OCI-LY7 (cell line): ENCODE results near the gene POU1F1. TPM values are rescaled to one million over a fixed set of nuclear protein-coding genes. Genes with fewer than 3 reads are reported as not detected.
"Not testable (repeated sequence)": the region's sequence is repeated elsewhere in the genome, so short reads cannot be mapped to it uniquely, and the experiment has no call there.

Experiments
- BruUV-seq: library from RNA; stranded (reverse); fragments of 400-500 nt; replicated peaks from 2 replicates; lab custom pipeline; 2021; lab: Mats Ljungman, UMichigan
- CTCF ChIA-PET: fragments of 300-600 bp; sonication (Branson Sonifier 250); formaldehyde crosslinking; loops from one replicate; lab custom pipeline; 2022; ENCODE audit warnings: antibody characterized with exemption; ENCODE audit not compliant: unreplicated experiment; lab: Charles Lee
- POLR2A ChIA-PET: fragments of 300-600 bp; sonication (Branson Sonifier 250); formaldehyde crosslinking; loops from one replicate; lab custom pipeline; 2022; ENCODE audit warnings: antibody characterized with exemption; lab: Charles Lee
- DNase-seq: peaks from one replicate; pipeline ENCODE4 v3.0.0-alpha.2; 2015; ENCODE audit warnings: low spot score
- H2AFZ ChIP-seq: fragments of 200-600 bp; sonication (generic), shearing (Covaris generic); 2 replicates; pipeline ENCODE4 v1.6.1; 2014; ENCODE audit warnings: mild to moderate bottlenecking, antibody characterized with exemption, low read length, moderate library complexity
- H3K27ac ChIP-seq: fragments of 200-600 bp; sonication (generic); 2 replicates; pipeline ENCODE4 v1.5.1; 2014; ENCODE audit warnings: mixed run types, low read depth, mild to moderate bottlenecking, moderate library complexity, low read length, inconsistent platforms; ENCODE audit not compliant: poor library complexity, severe bottlenecking
- H3K36me3 ChIP-seq: fragments of 200-600 bp; sonication (generic); 2 replicates; pipeline ENCODE4 v1.6.1; 2014; ENCODE audit warnings: mild to moderate bottlenecking, antibody characterized with exemption, low read length, moderate library complexity, mixed read lengths; ENCODE audit not compliant: insufficient read depth
- H3K4me1 ChIP-seq: fragments of 200-600 bp; sonication (generic); 2 replicates; pipeline ENCODE4 v1.5.1; 2014; ENCODE audit warnings: mild to moderate bottlenecking, low read length; ENCODE audit not compliant: insufficient read depth, poor library complexity, severe bottlenecking
- H3K4me2 ChIP-seq: fragments of 200-600 bp; sonication (generic); 2 replicates; pipeline ENCODE4 v1.6.1; 2014; ENCODE audit warnings: mild to moderate bottlenecking, low read length
- H3K4me3 ChIP-seq: fragments of 200-600 bp; sonication (generic); 2 replicates; pipeline ENCODE4 v1.5.1; 2014; ENCODE audit warnings: mild to moderate bottlenecking, low read depth, low read length; ENCODE audit not compliant: poor library complexity, severe bottlenecking
- H3K79me2 ChIP-seq: fragments of 200-600 bp; sonication (generic); 2 replicates; pipeline ENCODE4 v1.6.1; 2016; ENCODE audit warnings: low read depth, mild to moderate bottlenecking, low read length, moderate library complexity, mixed read lengths; ENCODE audit not compliant: insufficient read depth
- H3K9me2 ChIP-seq: fragments of 200-600 bp; sonication (generic); 2 replicates; pipeline ENCODE4 v1.6.1; 2016; ENCODE audit warnings: mild to moderate bottlenecking, low read length, mixed read lengths; ENCODE audit not compliant: insufficient read depth
- H3K9me3 ChIP-seq: fragments of 200-600 bp; sonication (generic); 2 replicates; pipeline ENCODE4 v1.6.1; 2014; ENCODE audit warnings: mild to moderate bottlenecking, mixed run types, low read length, mixed read lengths
- H4K20me1 ChIP-seq: fragments of 200-600 bp; sonication (generic); 2 replicates; pipeline ENCODE4 v1.6.1; 2014; ENCODE audit warnings: mild to moderate bottlenecking, antibody characterized with exemption, low read length, moderate library complexity, mixed read lengths; ENCODE audit not compliant: insufficient read depth
- EZH2phosphoT487 ChIP-seq: fragments of 200-600 bp; sonication (generic); IDR thresholded peaks from 2 replicates; pipeline ENCODE4 v1.6.1; 2018; ENCODE audit warnings: low read depth, borderline replicate concordance, mild to moderate bottlenecking, mixed run types, antibody characterized with exemption, low read length, moderate library complexity, mixed read lengths
- intact Hi-C: fragments of 100-400 bp; cut with micrococcal nuclease; formaldehyde crosslinking; loops from one replicate; pipeline ENCODE4 v1.10.0; 2022; ENCODE audit not compliant: unreplicated experiment
- total RNA-seq, 2 experiments: library from RNA; depleted of rRNA in 1 of 2; stranded (reverse); fragments of >200 nt in 1 of 2; shearing (Covaris generic) in 1 of 2; gene quantifications; 2 replicates each; pipeline ENCODE4 v1.2.3, GENCODE V29; 2014 to 2022
- TF ChIP-seq, protein P1 (sequence below): fragments of 200-600 bp; sonication (generic); conservative IDR thresholded peaks from 2 replicates; pipeline ENCODE4 v1.5.1; 2014; ENCODE audit warnings: mild to moderate bottlenecking, antibody characterized with exemption, low read length, moderate library complexity, mixed read lengths

POU1F1 gene
- total RNA-seq, 2 experiments from 2014 or later: not detected

GRCh38 chr3:87305517-87305916, 29.1 kb upstream of the POU1F1 start:
- BruUV-seq: no TSS peak

GRCh38 chr3:87305031-87305430, 28.6 kb upstream of the POU1F1 start:
- H2AFZ ChIP-seq, H4K20me1 ChIP-seq, BruUV-seq, H3K9me3 ChIP-seq, H3K4me1 ChIP-seq, H3K79me2 ChIP-seq, DNase-seq, H3K27ac ChIP-seq, H3K9me2 ChIP-seq, intact Hi-C loops, H3K36me3 ChIP-seq, H3K4me3 ChIP-seq, H3K4me2 ChIP-seq, CTCF ChIA-PET: not testable (repeated sequence)
- POLR2A ChIA-PET: interaction anchor here (0.5 to 0.6 kb wide), 2 partner anchors 27 to 975 kb away, joined by 3 read pairs; no protein-coding TSS in a partner anchor

More at GRCh38 chr3:87305517-87305916, 29.1 kb upstream of the POU1F1 start:
- ChIA-PET CTCF (no interaction called here), POLR2A (interaction anchor here (0.6 kb wide), 1 partner anchor 974 kb away, joined by 3 read pairs; no protein-coding TSS in a partner anchor)
- DNase-seq: no peak
- H3K4me3 ChIP-seq: no peak overlapping the region
- H3K9me2 ChIP-seq: no peaks in the 10 kb centered on the region
- H3K4me2 ChIP-seq: no peak overlapping the region
- H4K20me1 ChIP-seq: no peaks in the 10 kb centered on the region
- intact Hi-C loops: no loop called here
- no peak overlapping the region for H2AFZ ChIP-seq
- H3K27ac ChIP-seq: no peak overlapping the region
- no peaks in the 10 kb centered on the region for H3K36me3 ChIP-seq
- H3K79me2 ChIP-seq: no peaks in the 10 kb centered on the region
- H3K4me1 ChIP-seq: no peaks in the 10 kb centered on the region
- no peak for TF ChIP-seq EZH2phosphoT487
- TF ChIP-seq, protein P1, sequence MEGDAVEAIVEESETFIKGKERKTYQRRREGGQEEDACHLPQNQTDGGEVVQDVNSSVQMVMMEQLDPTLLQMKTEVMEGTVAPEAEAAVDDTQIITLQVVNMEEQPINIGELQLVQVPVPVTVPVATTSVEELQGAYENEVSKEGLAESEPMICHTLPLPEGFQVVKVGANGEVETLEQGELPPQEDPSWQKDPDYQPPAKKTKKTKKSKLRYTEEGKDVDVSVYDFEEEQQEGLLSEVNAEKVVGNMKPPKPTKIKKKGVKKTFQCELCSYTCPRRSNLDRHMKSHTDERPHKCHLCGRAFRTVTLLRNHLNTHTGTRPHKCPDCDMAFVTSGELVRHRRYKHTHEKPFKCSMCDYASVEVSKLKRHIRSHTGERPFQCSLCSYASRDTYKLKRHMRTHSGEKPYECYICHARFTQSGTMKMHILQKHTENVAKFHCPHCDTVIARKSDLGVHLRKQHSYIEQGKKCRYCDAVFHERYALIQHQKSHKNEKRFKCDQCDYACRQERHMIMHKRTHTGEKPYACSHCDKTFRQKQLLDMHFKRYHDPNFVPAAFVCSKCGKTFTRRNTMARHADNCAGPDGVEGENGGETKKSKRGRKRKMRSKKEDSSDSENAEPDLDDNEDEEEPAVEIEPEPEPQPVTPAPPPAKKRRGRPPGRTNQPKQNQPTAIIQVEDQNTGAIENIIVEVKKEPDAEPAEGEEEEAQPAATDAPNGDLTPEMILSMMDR: no peak
- H3K9me3 ChIP-seq: no peaks in the 10 kb centered on the region

GRCh38 chr3:87298111-87298718, 21.8 kb upstream of the POU1F1 start:
- DNase-seq: peak; percentile 38
- Histone ChIP-seq H3K79me2 (no peaks in the 10 kb centered on the region), H3K27ac (no peak overlapping the region), H3K9me3 (no peaks in the 10 kb centered on the region), H3K4me2 (no peak overlapping the region), H3K9me2 (no peaks in the 10 kb centered on the region), H3K4me1 (no peaks in the 10 kb centered on the region), H3K36me3 (no peaks in the 10 kb centered on the region), H2AFZ (no peak overlapping the region), H4K20me1 (no peaks in the 10 kb centered on the region), H3K4me3 (no peak overlapping the region)
- ChIA-PET CTCF (no interaction called here), POLR2A (no interaction called here)
- TF ChIP-seq, protein P1: peak; percentile 92
- no peak for TF ChIP-seq EZH2phosphoT487
- BruUV-seq: no TSS peak
- intact Hi-C loops: loop anchor here (2.0 to 10.0 kb wide), 2 partner anchors 207 to 707 kb away; no protein-coding TSS in a partner anchor
